H9 (cell line): ENCODE data around the gene COASY. TPM values are rescaled to one million over a fixed set of nuclear protein-coding genes. Genes with fewer than 3 reads are reported as not detected.

Source experiments
- DNase-seq: peaks from one replicate; pipeline ENCODE4 v3.0.0-alpha.2; 2017
- H2AFZ ChIP-seq: one replicate; pipeline ENCODE4 v1.6.1; 2013; ENCODE audit warnings: mild to moderate bottlenecking, low read length, control low read depth, moderate library complexity
- H2AK5ac ChIP-seq: 2 replicates; pipeline ENCODE4 v1.6.1; 2013; ENCODE audit warnings: low read length, control low read depth, mixed read lengths; ENCODE audit not compliant: insufficient read length
- H2BK120ac ChIP-seq: one replicate; pipeline ENCODE4 v1.6.1; 2013; ENCODE audit warnings: low read depth, mild to moderate bottlenecking, low read length, control low read depth, inconsistent platforms; ENCODE audit not compliant: poor library complexity, severe bottlenecking
- H2BK12ac ChIP-seq: 2 replicates; pipeline ENCODE4 v1.6.1; 2013; ENCODE audit warnings: low read length, control low read depth, mixed read lengths, low read depth; ENCODE audit not compliant: insufficient read length
- H2BK15ac ChIP-seq: 2 replicates; pipeline ENCODE4 v1.6.1; 2013; ENCODE audit warnings: low read depth, low read length, control low read depth
- H2BK20ac ChIP-seq: one replicate; pipeline ENCODE4 v1.6.1; 2013; ENCODE audit warnings: low read depth, mild to moderate bottlenecking, low read length, control low read depth, inconsistent platforms; ENCODE audit not compliant: poor library complexity, severe bottlenecking
- H2BK5ac ChIP-seq: 2 replicates; pipeline ENCODE4 v1.6.1; 2013; ENCODE audit warnings: low read length, control low read depth, mixed read lengths; ENCODE audit not compliant: insufficient read length
- H3K14ac ChIP-seq: 2 replicates; pipeline ENCODE4 v1.6.1; 2013; ENCODE audit warnings: low read length, control low read depth; ENCODE audit not compliant: insufficient read depth
- H3K18ac ChIP-seq: 2 replicates; pipeline ENCODE4 v1.6.1; 2013; ENCODE audit warnings: low read depth, mild to moderate bottlenecking, mixed read lengths, low read length, control low read depth; ENCODE audit not compliant: insufficient read length
- H3K23ac ChIP-seq: 2 replicates; pipeline ENCODE4 v1.6.1; 2013; ENCODE audit warnings: low read length, control low read depth, mixed read lengths, low read depth; ENCODE audit not compliant: insufficient read length
- H3K23me2 ChIP-seq: 2 replicates; pipeline ENCODE4 v1.6.1; 2013; ENCODE audit warnings: low read depth, mild to moderate bottlenecking, mixed read lengths, low read length, control low read depth; ENCODE audit not compliant: insufficient read length, poor library complexity, severe bottlenecking
- H3K27ac ChIP-seq: 2 replicates; pipeline ENCODE4 v1.5.1; 2013; ENCODE audit warnings: low read length, control low read depth, mixed read lengths, low read depth; ENCODE audit not compliant: insufficient read length
- H3K27me3 ChIP-seq: 2 replicates; pipeline ENCODE4 v1.6.1; 2013; ENCODE audit warnings: low read length, control low read depth, inconsistent platforms; ENCODE audit not compliant: insufficient read depth
- H3K4ac ChIP-seq: 2 replicates; pipeline ENCODE4 v1.6.1; 2013; ENCODE audit warnings: low read depth, mild to moderate bottlenecking, control low read depth, inconsistent platforms, low read length, moderate library complexity
- H3K4me1 ChIP-seq: 2 replicates; pipeline ENCODE4 v1.6.1; 2013; ENCODE audit warnings: low read length, control low read depth, inconsistent platforms; ENCODE audit not compliant: insufficient read depth
- H3K4me2 ChIP-seq: 2 replicates; pipeline ENCODE4 v1.6.1; 2013; ENCODE audit warnings: low read length, control low read depth, mixed read lengths; ENCODE audit not compliant: insufficient read length, insufficient read depth
- H3K56ac ChIP-seq: 2 replicates; pipeline ENCODE4 v1.6.1; 2013; ENCODE audit warnings: low read depth, mild to moderate bottlenecking, mixed read lengths, low read length, control low read depth; ENCODE audit not compliant: insufficient read length
- H3K79me1 ChIP-seq: 2 replicates; pipeline ENCODE4 v1.6.1; 2013; ENCODE audit warnings: low read depth, mild to moderate bottlenecking, moderate library complexity, low read length, control low read depth, inconsistent platforms; ENCODE audit not compliant: insufficient read depth, poor library complexity, severe bottlenecking
- H3K79me2 ChIP-seq: 2 replicates; pipeline ENCODE4 v1.6.1; 2013; ENCODE audit warnings: low read length, control low read depth, inconsistent platforms; ENCODE audit not compliant: insufficient read depth
- H3K9ac ChIP-seq: 2 replicates; pipeline ENCODE4 v1.6.1; 2013; ENCODE audit warnings: low read length, control low read depth, mixed read lengths; ENCODE audit not compliant: insufficient read length; ENCODE audit errors: extremely low read depth
- H3K9me3 ChIP-seq: one replicate; pipeline ENCODE4 v1.6.1; 2013; ENCODE audit warnings: low read depth, low read length, inconsistent platforms; ENCODE audit not compliant: control insufficient read depth
- H3T11ph ChIP-seq: one replicate; pipeline ENCODE4 v1.6.1; 2013; ENCODE audit warnings: mild to moderate bottlenecking, low read length, control low read depth, inconsistent platforms
- H4K20me1 ChIP-seq: one replicate; pipeline ENCODE4 v1.6.1; 2013; ENCODE audit not compliant: control insufficient read depth, insufficient read length, insufficient read depth
- H4K5ac ChIP-seq: 2 replicates; pipeline ENCODE4 v1.6.1; 2013; ENCODE audit warnings: low read depth, mild to moderate bottlenecking, mixed read lengths, low read length, control low read depth; ENCODE audit not compliant: insufficient read length
- H4K8ac ChIP-seq: replicated peaks from 2 replicates; pipeline ENCODE4 v1.6.1; 2013; ENCODE audit warnings: low read length, control low read depth, mixed read lengths, low read depth; ENCODE audit not compliant: insufficient read length
- H4K91ac ChIP-seq: 2 replicates; pipeline ENCODE4 v1.6.1; 2013; ENCODE audit warnings: low read depth, mild to moderate bottlenecking, moderate library complexity, mixed read lengths, low read length, control low read depth; ENCODE audit not compliant: insufficient read length
- H3K27ac Mint-ChIP-seq, 3 experiments: 2 replicates in 2 of 3; 3 replicates in 1 of 3; pipeline ENCODE4 v1.8.0; 2020 to 2021; ENCODE audit warnings: mixed read lengths in 3 of 3, mild to moderate bottlenecking in 1 of 3, moderate library complexity in 1 of 3
- H3K27me3 Mint-ChIP-seq: 2 replicates; pipeline ENCODE4 v1.8.0; 2021; ENCODE audit warnings: low read depth, mild to moderate bottlenecking, moderate library complexity, mixed read lengths
- H3K36me3 Mint-ChIP-seq, 3 experiments: 2 replicates in 2 of 3; 3 replicates in 1 of 3; pipeline ENCODE4 v1.8.0; 2020 to 2021; ENCODE audit warnings: low read depth in 3 of 3, mixed read lengths in 3 of 3; ENCODE audit not compliant: insufficient read depth in 1 of 3
- H3K4me1 Mint-ChIP-seq, 2 experiments: 2 replicates each; pipeline ENCODE4 v1.8.0; 2020; ENCODE audit warnings: mixed read lengths in 2 of 2
- H3K4me3 Mint-ChIP-seq, 2 experiments: 2 replicates in 1 of 2; 3 replicates in 1 of 2; pipeline ENCODE4 v1.8.0; 2020 to 2021; ENCODE audit warnings: mild to moderate bottlenecking in 2 of 2, mixed read lengths in 2 of 2, moderate library complexity in 1 of 2
- H3K9me3 Mint-ChIP-seq, 2 experiments: 2 replicates in 1 of 2; 3 replicates in 1 of 2; pipeline ENCODE4 v1.8.0; 2020; ENCODE audit warnings: mild to moderate bottlenecking in 2 of 2, mixed read lengths in 2 of 2, moderate library complexity in 1 of 2
- WGBS: extraction: QIAGEN DNeasy Blood & Tissue Kit; methylation state at CpG from one replicate; pipeline ENCODE4 v1.1.7; 2013; ENCODE audit warnings: missing lambda C conversion rate, low lambda C conversion rate, mixed read lengths; ENCODE audit not compliant: insufficient read length; ENCODE audit errors: extremely low coverage; 5-methylcytosine and 5-hydroxymethylcytosine counted together
- total RNA-seq: library from RNA; stranded (reverse); gene quantifications from 2 replicates; pipeline ENCODE4 v1.2.1, GENCODE V29; 2021
- TF ChIP-seq, protein P1 (sequence below): fragments of 200-600 bp; sonication (generic); conservative IDR thresholded peaks from 3 replicates; pipeline ENCODE4 v1.8.0; 2021; ENCODE audit warnings: antibody characterized with exemption, mild to moderate bottlenecking

COASY gene
- total RNA-seq, 1 experiment from 2014 or later: 84.1 TPM

GRCh38 chr17:42573095-42573494, 11.1 kb downstream of the COASY start:
- H3K4me2 ChIP-seq: no peak overlapping the region
- no peak overlapping the region for H2AFZ ChIP-seq
- H4K20me1 ChIP-seq: no peaks in the 10 kb centered on the region
- H3K56ac ChIP-seq: no peak overlapping the region
- no peak overlapping the region for H2BK12ac ChIP-seq
- H3K27ac Mint-ChIP-seq: peak overlapping the region in 1 of 3 experiments; percentile 85; a peak in 3 of 7 replicates
- H4K8ac ChIP-seq: no peak overlapping the region
- H3K18ac ChIP-seq: no peak overlapping the region
- H3K27ac ChIP-seq: no peak overlapping the region
- no peaks in the 10 kb centered on the region for H3K4me1 ChIP-seq
- H3K4me1 Mint-ChIP-seq: peaks cover 12 to 17% of the 10 kb centered on the region in 2 experiments
- no peak for DNase-seq
- H4K5ac ChIP-seq: no peak overlapping the region
- no peak overlapping the region for H3K4me3 Mint-ChIP-seq
- whole genome bisulfite sequencing: no CpG with 5 or more reads among the region's 4 CpGs
- H3K27me3 ChIP-seq: no peaks in the 10 kb centered on the region
- H3K9me3 Mint-ChIP-seq: no peaks in the 10 kb centered on the region
- H3K14ac ChIP-seq: no peak overlapping the region
- peaks cover 2% of the 10 kb centered on the region; the same call in 1 of the 2 replicates for H3K27me3 Mint-ChIP-seq
- no peaks in the 10 kb centered on the region for H3K79me2 ChIP-seq
- H2BK120ac ChIP-seq: no peak overlapping the region
- peaks cover 39 to 85% (median 81%) of the 10 kb centered on the region in 3 experiments for H3K36me3 Mint-ChIP-seq
- no peak overlapping the region for H2BK5ac ChIP-seq
- no peak overlapping the region for H2BK20ac ChIP-seq
- no peak overlapping the region for H3K4ac ChIP-seq
- TF ChIP-seq, protein P1, sequence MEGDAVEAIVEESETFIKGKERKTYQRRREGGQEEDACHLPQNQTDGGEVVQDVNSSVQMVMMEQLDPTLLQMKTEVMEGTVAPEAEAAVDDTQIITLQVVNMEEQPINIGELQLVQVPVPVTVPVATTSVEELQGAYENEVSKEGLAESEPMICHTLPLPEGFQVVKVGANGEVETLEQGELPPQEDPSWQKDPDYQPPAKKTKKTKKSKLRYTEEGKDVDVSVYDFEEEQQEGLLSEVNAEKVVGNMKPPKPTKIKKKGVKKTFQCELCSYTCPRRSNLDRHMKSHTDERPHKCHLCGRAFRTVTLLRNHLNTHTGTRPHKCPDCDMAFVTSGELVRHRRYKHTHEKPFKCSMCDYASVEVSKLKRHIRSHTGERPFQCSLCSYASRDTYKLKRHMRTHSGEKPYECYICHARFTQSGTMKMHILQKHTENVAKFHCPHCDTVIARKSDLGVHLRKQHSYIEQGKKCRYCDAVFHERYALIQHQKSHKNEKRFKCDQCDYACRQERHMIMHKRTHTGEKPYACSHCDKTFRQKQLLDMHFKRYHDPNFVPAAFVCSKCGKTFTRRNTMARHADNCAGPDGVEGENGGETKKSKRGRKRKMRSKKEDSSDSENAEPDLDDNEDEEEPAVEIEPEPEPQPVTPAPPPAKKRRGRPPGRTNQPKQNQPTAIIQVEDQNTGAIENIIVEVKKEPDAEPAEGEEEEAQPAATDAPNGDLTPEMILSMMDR: no peak
- no peak overlapping the region for H3K9ac ChIP-seq
- H3K23ac ChIP-seq: no peak overlapping the region
- H3K23me2 ChIP-seq: peaks cover 3% of the 10 kb centered on the region
- H3K79me1 ChIP-seq: no peaks in the 10 kb centered on the region
- H4K91ac ChIP-seq: no peak overlapping the region
- no peaks in the 10 kb centered on the region for H3K9me3 ChIP-seq
- H3T11ph ChIP-seq: no peak overlapping the region
- no peak overlapping the region for H2AK5ac ChIP-seq
- no peak overlapping the region for H2BK15ac ChIP-seq
